Tongue (tissue), 2 donors: ENCODE data around the gene AMPD2. TPM values are rescaled to one million over a fixed set of nuclear protein-coding genes. Genes with fewer than 3 reads are reported as not detected.
A peak's percentile ranks its signal among the peaks of the same experiment; 100 is the strongest.

Experiments used
- DNase-seq: peaks from one replicate; pipeline ENCODE4 v3.0.0-alpha.2; 2015
- total RNA-seq: library from RNA; depleted of rRNA; stranded (reverse); fragments of >200 nt; gene quantifications from one replicate; pipeline ENCODE4 v1.2.3, GENCODE V29; 2014

AMPD2 gene
- total RNA-seq, 1 donor from 2014 or later = 39.3 TPM

DNA sequence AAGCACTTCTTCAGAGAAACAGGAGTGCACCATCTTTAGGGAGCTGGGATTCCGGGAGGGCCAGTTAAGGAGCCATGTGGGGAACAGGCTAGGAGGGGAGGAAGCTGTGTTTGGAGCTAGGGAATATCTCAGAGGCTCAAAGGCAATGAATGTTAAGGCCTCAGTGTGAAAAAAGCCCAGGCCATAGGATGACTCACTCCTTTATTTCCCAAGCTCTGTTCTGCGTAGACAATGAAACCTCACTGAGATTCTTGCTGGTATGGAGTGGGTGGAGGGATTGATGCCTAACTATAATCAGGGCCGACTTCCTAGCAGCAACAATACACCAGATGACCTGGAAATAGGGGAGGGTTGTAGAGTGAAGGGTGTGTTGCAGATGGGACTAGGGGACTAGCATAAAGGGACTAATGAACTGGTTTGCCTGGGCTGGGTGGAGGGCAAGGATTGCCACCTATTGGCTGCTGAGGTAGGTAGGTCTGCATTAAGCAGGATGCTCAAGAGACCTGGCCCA, 2.3 kb upstream of the AMPD2 start:
- no peak for DNase-seq

DNA sequence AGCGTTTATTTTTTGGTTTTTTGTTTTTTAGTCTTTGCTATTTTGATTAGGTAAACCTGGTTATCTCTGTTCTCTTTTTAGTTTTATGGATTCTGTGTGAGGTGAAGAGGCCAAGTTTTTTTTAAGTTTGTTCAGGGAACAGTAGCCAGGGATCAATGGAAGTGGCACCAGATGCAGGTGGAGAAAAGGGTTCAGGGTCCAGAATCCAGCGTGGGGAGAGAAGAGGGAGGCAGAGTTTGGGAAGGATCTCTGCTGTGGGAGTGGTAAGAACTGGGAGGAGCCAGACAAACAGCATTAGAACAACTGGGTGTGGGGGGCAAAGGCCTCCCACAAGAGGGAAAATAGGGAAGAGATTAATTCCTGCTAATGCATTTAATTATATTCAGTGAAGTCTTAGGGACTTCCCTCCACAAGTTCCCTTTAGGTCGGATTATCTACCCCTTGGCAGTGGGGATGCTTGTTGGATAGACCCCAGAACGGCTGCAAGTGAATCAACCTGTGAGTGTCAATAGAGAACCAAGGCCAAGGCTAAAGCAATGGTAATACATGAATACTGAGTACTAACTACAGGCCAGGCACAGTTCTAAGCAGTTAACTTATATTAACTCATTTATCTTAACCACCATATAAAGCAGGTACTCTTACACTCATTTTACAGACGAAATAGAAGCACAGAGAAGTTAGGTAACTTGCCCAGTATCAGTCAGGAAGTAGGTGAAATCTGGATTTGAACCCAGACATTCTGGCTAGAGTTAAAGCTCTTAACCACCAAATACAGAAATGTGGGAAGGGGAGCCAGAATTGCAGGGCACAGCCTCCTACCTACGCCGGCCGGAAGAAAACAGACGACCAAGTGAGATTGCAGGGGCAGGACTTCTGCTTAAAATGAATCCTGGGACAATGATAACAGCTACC, 719 bp upstream of the AMPD2 start:
- DNase-seq = no peak

DNA sequence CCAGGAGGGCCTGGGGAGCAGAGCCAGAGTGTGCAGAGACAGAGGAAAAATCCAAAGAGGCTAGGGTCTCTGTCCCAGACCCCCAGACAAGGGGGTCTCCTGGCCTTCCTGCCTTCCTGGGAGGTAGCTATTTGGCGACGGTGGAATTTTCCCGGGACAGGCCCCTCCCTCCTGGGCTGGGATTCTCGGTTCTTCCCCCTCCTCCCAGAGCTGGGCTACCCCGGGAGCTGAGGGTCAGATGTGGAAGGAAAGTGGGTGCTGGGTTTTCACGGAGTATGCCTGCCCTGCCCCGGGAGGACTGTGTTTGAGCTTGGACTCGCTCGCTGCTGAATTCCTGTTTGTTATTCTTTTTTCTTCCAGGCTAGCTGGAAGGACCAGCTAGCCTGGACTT, 759 bp downstream of the AMPD2 start:
- peak; percentile 70 for DNase-seq

DNA sequence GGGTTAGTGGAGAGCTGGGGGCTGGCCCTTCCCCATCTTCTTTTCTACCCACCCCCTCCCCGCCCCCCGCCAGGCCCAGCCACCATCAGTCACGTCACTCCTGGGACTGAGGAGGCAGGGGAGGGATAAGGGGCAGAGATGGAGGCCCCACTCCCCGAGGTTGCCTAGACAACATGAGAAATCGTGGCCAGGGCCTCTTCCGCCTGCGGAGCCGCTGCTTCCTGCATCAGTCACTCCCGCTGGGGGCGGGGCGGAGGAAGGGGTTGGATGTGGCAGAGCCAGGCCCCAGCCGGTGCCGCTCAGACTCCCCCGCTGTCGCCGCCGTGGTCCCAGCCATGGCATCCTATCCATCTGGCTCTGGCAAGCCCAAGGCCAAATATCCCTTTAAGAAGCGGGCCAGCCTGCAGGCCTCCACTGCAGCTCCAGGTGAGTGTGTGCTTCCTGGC, 1.2 kb downstream of the AMPD2 start:
- peak; percentile 97 for DNase-seq

DNA sequence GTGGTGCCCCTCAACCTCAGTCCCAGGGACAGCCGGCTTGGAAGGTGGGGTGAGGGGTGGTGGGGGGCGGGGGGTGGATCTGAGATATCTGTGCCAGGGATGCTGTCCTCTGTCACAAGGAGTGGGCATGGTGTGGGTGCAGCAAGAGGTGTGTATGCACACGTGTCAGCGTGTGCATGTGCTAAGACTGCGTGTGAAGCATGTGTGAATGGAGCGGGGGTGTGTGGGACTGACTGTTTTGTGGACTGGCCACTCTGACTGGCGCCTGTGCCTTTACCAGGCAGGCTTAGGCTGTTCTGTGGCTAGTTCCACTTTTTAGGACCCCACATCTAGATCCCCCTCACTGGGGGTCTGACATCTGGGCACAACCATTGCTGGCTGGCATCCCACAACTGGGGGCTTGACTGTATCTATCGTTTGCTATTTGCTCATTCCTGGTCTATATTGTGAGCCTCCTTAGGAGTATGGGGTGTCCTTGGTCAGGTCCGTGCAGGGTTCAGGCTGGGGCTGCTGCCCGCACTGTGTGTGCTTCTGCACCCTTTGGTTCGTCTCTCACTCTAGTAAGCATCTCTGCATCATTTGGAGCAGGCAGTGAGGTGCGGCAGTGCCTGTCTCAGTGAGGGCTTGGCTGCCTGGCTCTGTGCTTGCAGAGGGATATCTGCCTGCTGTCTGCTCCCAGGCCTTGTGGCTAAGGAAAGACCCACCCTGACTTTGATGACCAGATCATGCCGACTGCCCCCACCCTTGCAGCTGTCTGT, 1.9 kb downstream of the AMPD2 start:
- no peak for DNase-seq

DNA sequence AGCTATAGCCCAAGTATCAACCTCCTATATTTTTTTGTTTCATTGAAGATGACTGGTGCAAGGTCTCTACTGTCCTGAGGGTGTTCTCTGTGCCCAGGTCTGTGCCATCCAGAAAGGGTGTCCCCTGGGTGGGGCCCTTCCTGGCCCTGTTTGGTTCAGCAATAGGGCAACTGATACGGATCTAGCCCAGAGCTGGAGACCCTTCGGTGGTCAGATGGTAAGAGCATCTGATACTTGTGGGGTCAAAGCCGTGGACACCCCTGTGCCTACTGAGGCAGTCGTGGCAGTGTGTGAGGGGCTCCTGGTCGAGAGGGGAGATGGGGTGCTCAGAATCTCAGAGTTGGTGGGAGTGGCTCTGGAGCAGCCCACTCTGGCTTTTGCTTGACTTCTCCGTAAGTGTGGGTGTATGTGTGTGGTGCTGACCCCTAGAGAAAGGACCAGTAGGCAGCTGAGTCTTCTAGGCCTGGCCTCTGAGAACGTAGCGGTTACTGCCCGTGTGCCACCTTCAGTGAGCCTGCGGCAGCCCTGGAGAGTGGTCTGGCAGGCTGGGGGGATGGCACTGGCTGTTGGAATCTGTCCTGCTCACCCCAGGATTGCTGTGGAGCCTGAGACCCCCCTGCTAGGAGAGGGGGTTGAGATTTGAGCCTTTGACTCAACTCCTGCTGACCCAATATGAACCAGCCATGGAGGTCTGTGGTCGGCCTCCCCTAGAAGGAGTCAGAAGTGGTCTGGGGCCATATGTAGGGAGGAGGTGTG, 2.7 kb downstream of the AMPD2 start:
- DNase-seq = no peak

DNA sequence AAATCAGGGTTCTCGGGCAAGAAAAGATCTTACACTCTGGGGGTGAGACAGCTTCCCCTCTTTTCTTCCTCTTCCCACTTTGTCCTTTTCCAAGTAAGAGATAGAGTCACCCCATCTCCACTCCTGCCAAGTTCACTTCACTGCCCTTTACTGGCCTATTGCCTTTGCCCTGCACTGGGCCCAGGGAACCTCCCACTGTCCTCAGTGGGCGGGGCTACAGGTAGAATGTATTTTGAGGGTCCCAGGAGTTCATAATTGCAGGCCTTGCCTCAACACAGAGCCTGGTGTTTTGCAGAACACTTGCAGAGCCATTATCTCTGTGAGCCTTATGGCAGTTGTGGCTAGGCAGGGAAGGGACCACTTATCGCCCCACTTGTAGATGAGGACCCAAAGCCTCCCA, 3.3 kb downstream of the AMPD2 start:
- DNase-seq = no peak

DNA sequence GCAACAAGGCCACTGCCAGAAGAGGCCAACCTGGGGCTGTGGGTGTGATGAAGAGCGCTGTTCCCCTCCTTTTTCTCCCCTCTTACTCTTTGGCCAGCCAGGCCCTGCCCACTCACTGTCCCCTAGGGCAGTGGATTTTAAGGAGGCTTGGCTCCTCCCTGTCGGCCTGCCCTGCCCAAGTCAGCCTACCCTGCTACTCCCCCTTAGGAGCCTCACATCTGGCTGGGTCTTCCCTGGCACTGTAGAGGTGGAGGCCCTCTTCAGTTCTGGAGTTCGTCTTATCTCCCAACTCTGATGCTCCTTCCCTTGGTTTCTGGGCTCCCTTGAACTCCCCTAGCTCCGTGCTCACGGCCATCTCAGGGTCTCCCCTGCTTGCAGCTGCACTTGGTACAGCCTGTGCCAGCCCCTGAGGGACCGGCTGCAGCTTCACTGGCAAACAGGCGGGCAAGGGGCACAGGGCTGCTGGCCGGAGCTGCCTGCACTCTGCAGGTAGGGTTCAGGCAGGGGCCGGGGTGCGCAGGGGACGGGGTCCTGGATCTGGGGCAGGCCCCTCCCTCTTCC, 4.0 kb downstream of the AMPD2 start:
- peak; percentile 48 for DNase-seq

DNA sequence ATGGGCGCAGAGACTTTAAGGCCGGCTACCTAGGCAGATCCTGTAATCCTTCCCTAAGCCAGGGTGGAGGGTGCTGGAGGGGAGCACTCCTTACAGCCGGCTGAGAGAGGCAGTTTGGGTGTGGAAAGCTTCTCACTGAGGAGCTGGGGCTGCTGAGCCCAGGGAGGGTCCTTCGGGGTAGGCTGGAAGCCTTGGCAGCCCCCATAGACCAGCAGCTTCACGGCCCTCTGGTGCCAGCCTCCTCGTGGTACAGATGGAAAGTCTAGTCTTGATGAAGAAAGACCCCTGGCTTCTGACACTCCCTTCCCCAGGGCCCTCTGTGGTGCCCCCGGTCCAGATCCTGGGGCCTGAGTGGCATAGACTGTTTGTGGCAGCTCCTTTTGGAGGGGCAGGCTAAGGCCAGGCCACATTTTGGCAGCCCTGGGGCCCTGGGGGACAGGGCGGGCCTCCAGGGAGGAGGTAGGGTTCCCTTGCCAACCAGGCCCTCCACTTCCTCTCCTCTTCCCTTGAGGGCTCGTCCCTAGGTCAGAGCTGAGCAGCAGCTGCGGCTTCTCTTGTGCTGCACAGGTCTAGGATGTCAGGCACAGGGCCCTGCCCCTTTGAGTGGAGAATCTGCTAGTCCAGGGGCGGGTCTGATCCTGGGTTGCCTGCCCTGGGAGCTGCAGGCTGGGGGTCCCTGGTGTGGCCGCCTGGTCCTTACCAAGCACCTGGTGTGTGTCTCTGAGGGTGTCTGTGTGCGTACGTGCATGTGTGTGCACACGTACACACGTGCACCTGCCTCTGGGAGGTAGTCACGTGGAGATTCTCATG, 4.8 kb downstream of the AMPD2 start:
- peak; percentile 52 for DNase-seq

DNA sequence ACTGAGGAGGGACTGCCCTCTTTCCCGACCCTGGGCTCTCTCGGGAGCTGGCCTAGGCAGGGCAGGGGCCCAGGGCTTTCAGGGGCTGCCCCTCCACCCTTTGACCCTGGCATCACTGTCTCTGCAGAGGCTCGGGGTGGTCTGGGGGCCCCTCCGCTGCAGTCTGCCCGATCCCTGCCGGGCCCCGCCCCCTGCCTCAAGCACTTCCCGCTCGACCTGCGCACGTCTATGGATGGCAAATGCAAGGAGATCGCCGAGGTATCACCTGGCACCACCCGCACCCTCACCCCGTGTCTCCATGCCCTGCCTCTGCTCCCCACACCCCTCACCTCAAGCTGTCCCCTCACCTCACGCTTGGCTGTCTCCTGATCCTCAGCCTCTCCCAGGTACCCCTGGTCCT, 5.5 kb downstream of the AMPD2 start:
- DNase-seq = no peak

DNA sequence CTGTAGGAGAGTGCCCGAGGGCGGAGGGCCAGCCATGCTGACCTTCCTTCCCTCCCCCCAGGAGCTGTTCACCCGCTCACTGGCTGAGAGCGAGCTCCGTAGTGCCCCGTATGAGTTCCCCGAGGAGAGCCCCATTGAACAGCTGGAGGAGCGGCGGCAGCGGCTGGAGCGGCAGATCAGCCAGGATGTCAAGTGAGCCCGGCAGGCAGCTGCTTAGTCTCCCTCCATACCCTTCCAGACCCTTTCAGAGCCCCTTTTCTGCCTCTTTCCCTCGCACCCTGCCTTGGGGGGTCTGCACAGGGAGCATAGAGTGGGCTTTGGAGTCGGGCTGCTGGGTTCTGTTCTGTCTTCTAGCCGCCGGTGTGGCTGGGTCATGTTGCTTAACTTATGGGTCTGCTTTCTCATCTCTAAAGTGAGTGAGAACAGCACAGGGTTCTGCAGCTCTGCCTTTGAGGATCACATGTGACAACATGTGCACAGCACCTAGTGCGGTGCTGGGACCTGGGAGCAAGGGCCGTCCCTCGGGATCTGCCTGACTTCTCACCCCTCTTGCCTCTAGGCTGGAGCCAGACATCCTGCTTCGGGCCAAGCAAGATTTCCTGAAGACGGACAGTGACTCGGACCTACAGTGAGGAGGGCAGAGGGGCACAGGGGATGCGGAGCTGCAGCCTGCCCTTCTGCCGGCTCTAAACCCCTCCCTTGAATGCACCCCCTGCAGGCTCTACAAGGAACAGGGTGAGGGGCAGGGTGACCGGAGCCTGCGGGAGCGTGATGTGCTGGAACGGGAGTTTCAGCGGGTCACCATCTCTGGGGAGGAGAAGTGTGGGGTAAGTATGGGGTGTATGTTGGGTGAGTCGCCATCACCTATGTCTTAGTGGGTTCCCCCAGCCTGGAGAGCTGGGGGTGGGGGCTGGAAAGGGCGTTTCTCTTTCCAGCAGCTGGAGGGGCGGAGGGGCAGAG, 6.2 kb downstream of the AMPD2 start:
- DNase-seq = peak; percentile 89

DNA sequence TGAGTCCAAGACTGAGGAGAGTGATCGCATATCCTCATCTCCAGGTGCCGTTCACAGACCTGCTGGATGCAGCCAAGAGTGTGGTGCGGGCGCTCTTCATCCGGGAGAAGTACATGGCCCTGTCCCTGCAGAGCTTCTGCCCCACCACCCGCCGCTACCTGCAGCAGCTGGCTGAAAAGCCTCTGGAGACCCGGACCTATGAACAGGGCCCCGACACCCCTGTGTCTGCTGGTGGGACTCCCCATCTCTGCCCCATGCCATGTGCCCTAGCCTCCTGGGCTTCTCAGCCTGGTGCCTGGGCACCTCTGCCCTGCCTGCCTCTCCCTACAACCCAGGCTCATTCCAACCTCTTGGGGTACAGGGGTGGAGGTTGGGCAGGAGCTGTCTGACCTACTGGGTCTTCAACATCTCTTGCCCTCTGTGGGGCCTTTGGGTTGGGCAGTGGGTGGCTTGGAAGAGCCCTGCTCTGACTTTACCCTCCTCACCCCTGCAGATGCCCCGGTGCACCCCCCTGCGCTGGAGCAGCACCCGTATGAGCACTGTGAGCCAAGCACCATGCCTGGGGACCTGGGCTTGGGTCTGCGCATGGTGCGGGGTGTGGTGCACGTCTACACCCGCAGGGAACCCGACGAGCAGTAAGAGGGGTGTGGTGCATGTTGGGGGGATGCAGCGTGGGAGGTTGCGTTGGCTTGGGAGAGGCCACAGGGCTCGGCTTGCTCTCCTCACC, 7.2 kb downstream of the AMPD2 start:
- DNase-seq = no peak

DNA sequence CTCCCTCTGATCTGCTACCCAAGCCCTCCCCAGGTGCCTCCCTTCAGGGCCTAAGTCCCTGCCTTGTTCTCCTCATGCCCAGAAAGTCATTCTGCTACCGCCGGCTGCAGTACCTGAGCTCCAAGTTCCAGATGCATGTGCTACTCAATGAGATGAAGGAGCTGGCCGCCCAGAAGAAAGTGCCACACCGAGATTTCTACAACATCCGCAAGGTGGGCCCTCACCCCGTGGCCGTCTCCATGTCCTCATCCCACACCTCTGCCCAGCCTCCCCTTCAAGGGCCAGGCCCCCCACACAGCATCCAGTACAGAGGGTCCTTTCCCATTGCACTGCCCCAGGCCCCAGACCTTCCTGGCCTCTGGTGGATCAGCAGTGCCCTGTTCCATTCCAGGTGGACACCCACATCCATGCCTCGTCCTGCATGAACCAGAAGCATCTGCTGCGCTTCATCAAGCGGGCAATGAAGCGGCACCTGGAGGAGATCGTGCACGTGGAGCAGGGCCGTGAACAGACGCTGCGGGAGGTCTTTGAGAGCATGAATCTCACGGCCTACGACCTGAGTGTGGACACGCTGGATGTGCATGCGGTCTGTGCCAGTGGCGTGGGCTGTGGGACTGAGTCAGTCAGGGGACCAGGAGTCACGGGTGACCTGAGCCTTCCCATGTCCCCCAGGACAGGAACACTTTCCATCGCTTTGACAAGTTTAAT, 8.2 kb downstream of the AMPD2 start:
- DNase-seq = no peak

DNA sequence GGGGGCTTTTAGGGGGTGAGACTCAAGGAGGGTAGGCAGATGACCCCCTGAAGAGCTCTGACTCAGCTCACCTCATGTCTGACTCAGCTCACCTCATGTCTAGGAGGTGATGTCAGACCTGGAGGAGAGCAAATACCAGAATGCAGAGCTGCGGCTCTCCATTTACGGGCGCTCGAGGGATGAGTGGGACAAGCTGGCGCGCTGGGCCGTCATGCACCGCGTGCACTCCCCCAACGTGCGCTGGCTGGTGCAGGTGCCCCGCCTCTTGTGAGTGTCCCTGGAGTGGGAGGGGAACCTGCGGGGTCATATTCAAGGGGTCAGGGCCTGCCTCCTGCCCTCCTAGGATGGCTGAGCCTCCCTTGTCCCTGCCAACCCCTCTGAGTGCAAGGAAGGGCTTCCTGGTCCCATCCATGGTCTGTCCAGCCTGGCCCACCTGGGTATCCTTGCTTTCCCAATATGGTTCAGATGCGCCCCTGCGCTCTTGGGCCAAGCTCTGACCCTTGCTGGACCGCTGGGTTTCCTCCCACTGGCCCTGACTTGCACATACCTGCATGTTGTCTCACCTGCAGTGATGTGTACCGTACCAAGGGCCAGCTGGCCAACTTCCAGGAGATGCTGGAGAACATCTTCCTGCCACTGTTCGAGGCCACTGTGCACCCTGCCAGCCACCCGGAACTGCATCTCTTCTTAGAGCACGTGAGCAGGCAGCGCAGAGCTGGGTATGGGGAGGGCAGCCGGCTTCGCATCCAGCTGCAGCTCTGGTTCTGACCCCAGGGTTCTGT, 9.1 kb downstream of the AMPD2 start:
- no peak for DNase-seq

DNA sequence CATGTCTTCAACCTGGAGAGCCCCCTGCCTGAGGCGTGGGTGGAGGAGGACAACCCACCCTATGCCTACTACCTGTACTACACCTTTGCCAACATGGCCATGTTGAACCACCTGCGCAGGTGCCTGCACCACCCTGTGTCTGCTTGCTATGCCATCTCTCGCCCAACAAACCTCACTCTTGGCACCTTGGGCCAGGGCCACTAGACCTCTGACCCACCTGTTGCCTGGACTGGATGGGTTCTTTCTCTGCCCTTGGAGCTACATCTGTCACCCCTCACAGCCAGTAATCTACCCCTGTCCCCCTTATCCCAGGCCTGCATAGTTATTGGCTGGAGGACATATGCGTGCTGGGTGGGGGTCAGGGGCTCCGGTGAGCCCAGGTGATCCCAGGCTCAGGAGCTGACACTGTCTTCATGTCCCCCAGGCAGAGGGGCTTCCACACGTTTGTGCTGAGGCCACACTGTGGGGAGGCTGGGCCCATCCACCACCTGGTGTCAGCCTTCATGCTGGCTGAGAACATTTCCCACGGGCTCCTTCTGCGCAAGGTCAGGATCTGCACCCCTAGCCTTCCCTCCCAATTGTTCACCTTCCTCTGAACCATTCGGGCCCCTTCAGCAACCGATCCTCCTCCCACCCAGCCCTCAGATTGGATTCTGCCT, 9.9 kb downstream of the AMPD2 start:
- no peak for DNase-seq

DNA sequence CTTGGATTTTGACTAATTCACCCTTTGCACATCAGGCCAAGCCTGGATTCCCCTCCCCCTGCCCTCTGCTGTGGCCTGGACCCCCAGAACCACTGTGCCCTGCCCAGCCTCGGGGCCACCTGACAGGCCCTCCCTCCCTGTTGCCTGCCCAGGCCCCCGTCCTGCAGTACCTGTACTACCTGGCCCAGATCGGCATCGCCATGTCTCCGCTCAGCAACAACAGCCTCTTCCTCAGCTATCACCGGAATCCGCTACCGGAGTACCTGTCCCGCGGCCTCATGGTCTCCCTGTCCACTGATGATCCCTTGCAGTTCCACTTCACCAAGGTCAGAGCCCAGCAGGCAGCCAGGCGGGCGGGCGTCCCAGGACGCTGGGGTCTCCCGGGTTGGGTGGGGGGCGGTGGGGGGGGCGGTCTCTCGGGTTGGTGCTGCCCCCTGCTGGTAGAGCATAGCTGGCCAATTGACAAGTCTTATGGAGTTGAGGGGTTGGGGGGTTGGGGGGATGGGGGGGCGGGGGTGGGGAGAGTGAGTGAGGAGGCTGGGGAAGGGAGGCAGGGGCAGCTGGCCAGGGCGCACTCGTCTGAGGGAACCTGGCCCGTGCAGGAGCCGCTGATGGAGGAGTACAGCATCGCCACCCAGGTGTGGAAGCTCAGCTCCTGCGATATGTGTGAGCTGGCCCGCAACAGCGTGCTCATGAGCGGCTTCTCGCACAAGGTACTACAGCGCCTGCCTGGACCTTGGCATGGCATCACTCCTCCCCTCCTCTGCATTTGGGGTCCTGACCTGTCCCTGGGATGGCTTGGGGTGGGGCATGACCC, 10.7 kb downstream of the AMPD2 start:
- DNase-seq = no peak
